Osteoblast (primary cell): ENCODE measurements around the gene HOPX. TPM values are rescaled to one million over a fixed set of nuclear protein-coding genes. Genes with fewer than 3 reads are reported as not detected.

Source experiments
- DNase-seq: peaks from one replicate; pipeline ENCODE4 v3.0.0; 2011; ENCODE audit warnings: low spot score, mixed read lengths; ENCODE audit not compliant: insufficient read length; ENCODE audit errors: missing footprints
- H2AFZ ChIP-seq: 2 replicates; pipeline ENCODE4 v1.6.0; 2011; ENCODE audit warnings: mild to moderate bottlenecking, low read length
- H3K27ac ChIP-seq: 2 replicates; pipeline ENCODE4 v1.5.1; 2011; ENCODE audit warnings: mild to moderate bottlenecking, low read depth, low read length, moderate library complexity
- H3K27me3 ChIP-seq: 2 replicates; pipeline ENCODE4 v1.6.0; 2012; ENCODE audit warnings: mild to moderate bottlenecking, control low read depth, inconsistent platforms, low read length, moderate library complexity; ENCODE audit not compliant: insufficient read depth
- H3K36me3 ChIP-seq: 2 replicates; pipeline ENCODE4 v1.5.1; 2011; ENCODE audit warnings: mild to moderate bottlenecking, low read length, control low read depth, moderate library complexity; ENCODE audit not compliant: insufficient read depth
- H3K4me1 ChIP-seq: 2 replicates; pipeline ENCODE4 v1.5.1; 2011; ENCODE audit warnings: mild to moderate bottlenecking, low read length, control low read depth, moderate library complexity; ENCODE audit not compliant: insufficient read depth
- H3K4me2 ChIP-seq: 2 replicates; pipeline ENCODE4 v1.6.0; 2011; ENCODE audit warnings: mild to moderate bottlenecking, low read length; ENCODE audit not compliant: insufficient read depth
- H3K4me3 ChIP-seq: fragments of 200-600 bp; sonication (generic); 3 replicates; pipeline ENCODE4 v1.5.1; 2012; ENCODE audit warnings: mild to moderate bottlenecking, low read length, inconsistent platforms; ENCODE audit not compliant: insufficient read depth
- H3K79me2 ChIP-seq: 2 replicates; pipeline ENCODE4 v1.6.0; 2012; ENCODE audit warnings: mild to moderate bottlenecking, low read length, control low read depth, inconsistent platforms; ENCODE audit not compliant: insufficient read depth
- H3K9me3 ChIP-seq: 2 replicates; pipeline ENCODE4 v1.5.1; 2011; ENCODE audit warnings: low read depth, low read length, control low read depth
- H4K20me1 ChIP-seq: 2 replicates; pipeline ENCODE4 v1.6.0; 2012; ENCODE audit warnings: mild to moderate bottlenecking, low read length, control low read depth; ENCODE audit not compliant: insufficient read depth
- CTCF ChIP-seq: IDR thresholded peaks from 2 replicates; pipeline ENCODE4 v1.5.1; 2011; ENCODE audit warnings: mild to moderate bottlenecking, low read depth, low read length, moderate library complexity; ENCODE audit errors: extremely low read depth
- total RNA-seq: library from RNA; depleted of rRNA; stranded (reverse); fragments of >200 nt; gene quantifications from 2 replicates; pipeline ENCODE4 v1.2.3, GENCODE V29; 2012

HOPX gene
- total RNA-seq, 1 donor = 0.36 TPM

- DNase-seq = no peak
- Histone ChIP-seq H3K27me3 (peaks cover 2% of the 10 kb centered on the region), H3K9me3 (no peaks in the 10 kb centered on the region), H4K20me1 (no peaks in the 10 kb centered on the region), H3K4me3 (no peak overlapping the region), H3K4me2 (no peak overlapping the region), H3K27ac (no peak overlapping the region), H3K36me3 (no peaks in the 10 kb centered on the region), H3K4me1 (peaks cover 3% of the 10 kb centered on the region), H2AFZ (no peak overlapping the region), H3K79me2 (no peaks in the 10 kb centered on the region)
- TF ChIP-seq CTCF = no peak
Observed at GRCh38 chr4:56723659-56724230, 42.6 kb upstream of the HOPX start.

GRCh38 chr4:56723201-56723605 is 42.1 kb upstream of the HOPX start:
- H3K4me3 ChIP-seq = no peak overlapping the region
- no peak overlapping the region for H2AFZ ChIP-seq
- H3K4me1 ChIP-seq = peaks cover under 1% of the 10 kb centered on the region
- H4K20me1 ChIP-seq = no peaks in the 10 kb centered on the region
- no peak overlapping the region for H3K27ac ChIP-seq
- no peaks in the 10 kb centered on the region for H3K9me3 ChIP-seq
- no peak overlapping the region for H3K4me2 ChIP-seq
- no peak for TF ChIP-seq CTCF
- no peaks in the 10 kb centered on the region for H3K36me3 ChIP-seq
- H3K79me2 ChIP-seq = no peaks in the 10 kb centered on the region
- DNase-seq = no peak
- peaks cover 2% of the 10 kb centered on the region for H3K27me3 ChIP-seq

- no peak for TF ChIP-seq CTCF
- no peak overlapping the region for H3K4me2 ChIP-seq
- H4K20me1 ChIP-seq = no peaks in the 10 kb centered on the region
- DNase-seq = no peak
- no peak overlapping the region for H3K4me3 ChIP-seq
- no peaks in the 10 kb centered on the region for H3K79me2 ChIP-seq
- no peaks in the 10 kb centered on the region for H3K4me1 ChIP-seq
- H3K27me3 ChIP-seq = peaks cover 3% of the 10 kb centered on the region
- H3K9me3 ChIP-seq = no peaks in the 10 kb centered on the region
- H2AFZ ChIP-seq = no peak overlapping the region
- H3K36me3 ChIP-seq = no peaks in the 10 kb centered on the region
- no peak overlapping the region for H3K27ac ChIP-seq
Observed at GRCh38 chr4:56708146-56708545, 27.1 kb upstream of the HOPX start.

- Histone ChIP-seq H3K27me3 (peaks cover 3% of the 10 kb centered on the region), H3K9me3 (no peaks in the 10 kb centered on the region), H3K4me2 (no peak overlapping the region), H3K36me3 (no peaks in the 10 kb centered on the region), H3K4me1 (no peaks in the 10 kb centered on the region), H3K27ac (no peak overlapping the region), H2AFZ (no peak overlapping the region), H3K4me3 (no peak overlapping the region), H4K20me1 (no peaks in the 10 kb centered on the region), H3K79me2 (no peaks in the 10 kb centered on the region)
- DNase-seq = no peak
- TF ChIP-seq CTCF = no peak
Observed at GRCh38 chr4:56705966-56706365, 24.9 kb upstream of the HOPX start.
